Endometrium (tissue), 2 donors: ENCODE data around the gene TOPBP1.
A peak's percentile ranks its signal among the peaks of the same experiment; 100 is the strongest.

Source experiments
- FAIRE-seq: peaks from 2 replicates; lab custom pipeline; 2012; peaks lifted over from hg19 to GRCh38; lab: Jason Lieb, UNC
- donor health status: control.
- donor health status: control.

The TOPBP1 gene

DNA sequence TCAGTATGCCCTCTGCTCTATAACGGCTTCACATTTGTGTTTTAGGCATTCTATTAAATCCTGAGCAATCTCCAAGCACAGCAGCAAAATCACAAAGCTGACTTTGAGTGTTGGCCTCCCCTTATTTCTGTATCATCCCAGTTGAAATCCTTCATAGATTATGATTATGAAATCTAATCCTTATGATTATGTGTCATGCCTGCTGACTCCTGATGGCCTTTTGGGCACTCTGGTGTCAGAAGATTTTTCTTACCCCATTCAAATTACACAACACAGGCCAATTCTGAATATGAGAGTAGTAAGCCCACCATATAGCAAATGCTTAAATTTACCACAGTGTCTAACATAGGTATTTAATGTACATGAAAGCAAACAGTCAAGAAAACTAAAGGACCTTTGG lies 53.9 kb downstream of the TOPBP1 start:
- no peak for FAIRE-seq

DNA sequence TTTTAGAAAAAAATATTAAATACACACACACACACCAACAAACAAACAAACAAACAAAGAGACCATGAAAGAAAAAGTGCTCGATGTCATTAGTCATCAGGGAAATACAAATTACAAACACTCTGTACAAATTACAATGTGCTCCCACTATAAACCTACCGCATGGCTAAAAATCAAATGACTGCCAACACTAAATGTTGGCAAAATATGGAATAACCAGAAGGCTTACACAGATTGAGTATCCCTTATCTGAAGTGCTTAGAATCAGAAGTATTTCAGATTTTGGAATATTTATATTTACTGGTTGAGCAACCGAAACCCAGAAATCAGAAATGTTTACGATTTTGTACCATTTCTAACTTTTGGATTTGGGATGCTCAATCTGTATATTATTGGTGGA lies 54.8 kb downstream of the TOPBP1 start:
- no peak for FAIRE-seq

DNA sequence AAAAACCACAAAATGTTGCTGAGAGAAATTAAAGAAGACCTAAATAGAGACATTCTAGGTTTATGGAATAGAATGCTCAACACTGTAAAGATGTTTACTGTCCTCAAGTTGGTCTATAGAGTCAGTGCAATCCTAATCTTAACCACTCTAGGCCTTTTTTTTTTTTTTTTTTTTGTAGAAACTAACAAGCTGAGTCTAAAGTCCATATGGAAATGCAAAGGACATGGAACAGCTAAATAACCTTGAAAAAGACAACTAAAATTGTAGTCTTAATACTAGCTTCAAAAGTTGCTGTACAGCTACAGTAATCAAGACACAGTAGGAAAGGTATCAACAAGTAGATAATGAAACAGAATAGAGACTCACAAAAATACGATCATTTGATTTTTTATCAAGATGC lies 55.4 kb downstream of the TOPBP1 start:
- FAIRE-seq, result no peak

DNA sequence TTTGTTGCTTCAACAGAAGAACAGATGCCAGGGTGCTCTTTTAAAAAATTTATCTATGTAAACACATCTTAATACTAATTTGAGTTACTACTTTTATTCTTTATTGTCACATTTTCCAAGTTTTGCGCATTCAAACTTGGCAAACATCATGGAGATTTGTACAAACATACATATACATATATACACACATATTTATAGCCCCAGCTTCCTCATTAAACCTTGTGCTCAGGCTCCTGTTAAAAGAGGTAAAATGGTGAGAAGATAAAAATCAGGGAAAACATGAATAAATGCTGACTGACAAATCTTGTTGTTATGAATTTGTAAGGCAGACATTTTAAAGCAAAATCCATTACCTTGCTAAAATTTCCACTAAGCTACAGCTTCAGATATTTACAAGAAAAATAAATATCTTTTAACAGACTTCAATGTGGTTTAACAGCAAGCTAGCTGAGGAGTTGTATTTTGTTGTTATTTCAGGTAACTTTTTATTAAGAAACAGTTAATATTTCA lies 61.1 kb downstream of the TOPBP1 start:
- FAIRE-seq, result no peak

DNA sequence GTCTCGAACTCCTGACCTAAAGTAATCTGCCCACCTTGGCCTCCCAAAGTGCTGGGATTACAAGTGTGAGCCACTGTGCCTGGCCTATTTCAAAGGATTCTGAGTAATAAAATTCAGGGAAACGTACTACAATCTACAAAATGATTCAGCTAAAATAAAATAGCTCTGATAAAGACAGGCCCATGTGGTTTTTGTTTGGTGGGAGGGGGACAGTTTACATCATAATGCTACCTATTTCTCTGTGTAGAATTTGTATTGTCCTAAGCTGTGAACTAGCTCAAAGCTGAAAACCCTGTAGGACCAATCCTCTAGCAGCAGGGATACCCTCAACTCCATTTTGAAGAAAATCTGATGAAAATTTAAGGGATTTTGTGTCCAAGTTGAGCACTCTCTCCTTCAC lies 62.5 kb downstream of the TOPBP1 start:
- no peak for FAIRE-seq

DNA sequence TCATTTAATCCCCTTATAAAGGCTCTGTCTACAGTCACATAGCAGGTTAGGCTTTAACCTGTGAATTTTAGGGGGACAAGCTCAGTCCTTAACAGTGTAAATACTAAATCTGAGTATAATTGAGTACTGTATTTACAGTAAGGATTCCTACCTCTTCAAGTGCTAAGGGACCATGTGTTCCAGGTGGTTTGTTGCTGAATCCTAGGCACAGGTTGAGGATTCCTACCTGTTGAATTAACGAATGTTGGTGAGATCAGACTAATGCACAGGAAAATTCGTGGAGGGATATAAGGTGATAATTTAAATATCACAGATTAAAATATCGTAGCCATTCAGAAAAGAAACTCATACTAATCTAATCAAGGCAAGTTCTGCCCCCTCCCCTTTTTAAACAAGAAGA lies 63.3 kb downstream of the TOPBP1 start:
- no peak for FAIRE-seq

DNA sequence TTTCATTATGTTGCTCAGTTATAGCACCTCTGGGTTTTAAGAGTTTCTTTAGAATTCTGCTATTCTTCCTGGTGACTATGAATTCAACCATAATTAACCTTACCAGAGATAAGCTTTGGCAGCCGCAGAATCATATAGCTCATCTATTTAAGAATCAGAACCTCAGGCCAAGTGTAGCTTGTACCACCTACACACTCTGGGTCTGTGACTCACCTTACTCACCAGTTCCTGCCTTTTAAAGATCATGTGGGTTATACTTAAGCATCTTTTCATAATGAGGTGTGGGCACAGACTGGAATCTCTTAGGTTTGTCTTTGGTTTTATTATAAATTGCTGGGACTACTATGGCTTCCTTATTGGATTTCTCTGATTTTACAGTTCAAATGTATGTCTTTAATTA lies 66.4 kb downstream of the TOPBP1 start:
- no peak for FAIRE-seq

DNA sequence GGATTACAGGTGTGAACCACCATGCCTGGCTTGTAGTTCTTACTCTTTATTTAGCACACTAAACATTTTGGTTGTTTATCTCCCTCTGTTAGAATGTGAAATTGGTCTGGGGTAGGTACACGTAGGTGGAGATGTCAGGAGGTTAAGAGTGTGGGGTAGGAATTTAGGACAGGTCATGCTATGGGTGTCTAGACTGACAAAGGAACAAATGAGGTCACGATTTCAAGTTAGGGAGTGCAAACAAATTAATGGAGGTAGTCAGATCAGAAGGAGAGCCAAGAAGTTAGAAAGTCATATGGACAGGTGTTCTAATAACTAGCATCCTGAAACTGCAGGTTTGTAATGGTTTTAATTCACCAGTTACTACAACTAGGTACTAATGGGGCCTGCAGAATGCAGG lies 68.5 kb downstream of the TOPBP1 start:
- FAIRE-seq, result no peak

DNA sequence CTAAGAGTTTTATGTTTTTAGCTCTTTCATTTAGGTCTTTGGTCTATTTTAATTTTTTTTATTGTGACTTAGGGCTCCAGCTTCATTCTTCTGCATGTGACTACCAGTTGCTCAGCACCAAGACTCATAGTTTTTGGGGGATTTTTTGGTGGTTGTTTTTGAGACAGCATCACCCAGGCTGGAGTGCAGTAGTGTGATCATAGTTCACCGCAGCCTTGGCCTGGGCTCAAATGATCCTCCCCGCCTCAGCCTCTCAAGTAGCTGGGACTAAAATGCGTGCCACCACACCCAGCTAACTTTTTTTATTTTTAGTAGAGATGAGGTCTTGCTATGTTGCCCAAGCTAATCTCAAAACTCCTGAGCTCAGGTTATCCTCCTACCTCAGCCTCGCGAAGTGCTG lies 68.9 kb downstream of the TOPBP1 start:
- FAIRE-seq, result no peak

DNA sequence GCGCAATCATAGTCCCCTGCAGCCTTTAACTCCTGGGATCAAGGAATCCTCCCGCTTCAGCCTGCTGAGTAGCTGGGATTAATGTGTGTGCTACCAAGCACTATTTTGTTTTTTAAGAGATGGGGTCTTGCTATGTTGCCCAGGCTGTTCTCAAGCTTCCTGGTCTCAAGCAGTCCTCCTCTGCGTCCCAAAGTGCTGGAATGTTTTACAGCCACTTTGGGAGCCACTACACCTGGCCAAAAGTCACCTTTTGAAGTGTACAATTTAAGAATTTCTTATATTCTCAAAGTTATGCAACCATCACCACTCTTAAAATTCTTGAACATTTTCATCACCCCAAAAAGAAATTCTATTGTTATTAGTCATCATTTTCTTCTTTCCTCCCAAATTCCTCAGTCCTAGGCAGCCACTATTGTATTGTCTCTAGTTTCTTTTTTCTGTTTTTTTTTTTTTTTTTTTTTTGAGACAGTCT lies 70.4 kb downstream of the TOPBP1 start:
- FAIRE-seq, result no peak

DNA sequence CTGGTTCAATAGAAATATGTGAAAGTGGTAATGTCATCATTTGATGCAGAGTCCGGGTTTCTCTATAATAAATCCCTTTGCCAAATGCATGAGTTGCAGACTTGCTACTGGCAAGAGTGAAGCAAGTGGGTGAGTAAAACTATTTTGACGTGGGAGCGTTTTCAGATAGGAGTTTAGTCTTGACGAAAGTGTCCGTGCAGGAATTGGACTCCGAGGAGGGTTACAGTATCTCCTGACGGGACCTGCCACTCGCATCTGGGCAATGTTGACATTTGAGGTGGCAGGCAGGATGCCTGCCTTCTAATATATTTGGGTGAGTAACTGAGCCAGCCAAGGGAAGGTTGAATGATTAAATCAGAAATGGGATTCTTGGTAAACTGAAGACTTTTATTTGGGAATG lies 72.2 kb downstream of the TOPBP1 start:
- FAIRE-seq, result no peak

DNA sequence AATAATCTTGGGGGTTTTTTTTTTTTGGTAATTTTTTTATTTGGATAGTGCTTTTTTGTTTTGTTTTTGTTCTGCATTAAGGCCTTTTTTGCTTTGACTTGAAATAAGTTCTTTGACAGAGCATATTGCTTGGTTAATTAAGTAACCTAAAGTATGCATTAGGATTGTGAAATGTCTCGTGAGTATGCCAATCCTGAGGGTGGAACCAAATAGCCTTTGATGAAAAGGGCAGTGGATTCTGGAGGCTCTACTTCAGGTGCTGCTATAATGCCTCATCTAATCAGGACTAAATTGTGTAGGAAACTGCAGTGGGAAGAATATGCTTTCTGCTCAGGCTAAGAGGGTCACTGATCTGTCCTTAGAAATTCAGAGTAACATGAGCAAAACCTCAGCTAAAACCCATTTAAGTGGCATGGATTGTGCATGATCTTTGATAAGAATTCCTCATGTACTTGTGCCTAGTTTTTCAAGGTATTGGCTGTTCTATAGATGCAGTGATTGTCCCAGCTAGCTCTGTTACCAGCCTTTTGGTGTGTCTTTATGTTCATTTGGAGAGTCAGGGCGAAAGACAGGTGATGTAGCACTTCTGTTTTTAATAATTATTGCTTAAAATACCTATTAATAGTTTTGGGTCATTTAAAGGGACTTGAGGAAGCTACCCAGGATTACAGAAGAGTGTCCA lies 72.8 kb downstream of the TOPBP1 start:
- no peak for FAIRE-seq

DNA sequence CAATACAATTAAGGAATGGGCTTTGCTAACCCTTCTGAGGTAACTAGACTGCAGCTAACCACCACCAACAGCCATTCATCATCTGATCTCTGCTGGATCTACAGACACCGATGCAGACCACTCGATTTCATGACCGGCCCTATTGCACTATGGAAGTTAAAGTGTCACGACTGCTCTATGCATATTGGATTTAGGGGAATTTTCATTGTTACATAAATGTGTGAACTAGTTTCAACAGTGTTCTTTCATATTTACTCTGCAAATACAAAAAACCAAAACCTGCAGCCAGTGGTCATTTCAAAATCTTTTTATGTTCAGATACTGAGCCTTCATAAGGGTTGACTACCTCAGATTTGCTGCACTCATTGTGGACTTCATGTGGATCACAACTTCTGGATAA lies 73.7 kb downstream of the TOPBP1 start:
- no peak for FAIRE-seq

DNA sequence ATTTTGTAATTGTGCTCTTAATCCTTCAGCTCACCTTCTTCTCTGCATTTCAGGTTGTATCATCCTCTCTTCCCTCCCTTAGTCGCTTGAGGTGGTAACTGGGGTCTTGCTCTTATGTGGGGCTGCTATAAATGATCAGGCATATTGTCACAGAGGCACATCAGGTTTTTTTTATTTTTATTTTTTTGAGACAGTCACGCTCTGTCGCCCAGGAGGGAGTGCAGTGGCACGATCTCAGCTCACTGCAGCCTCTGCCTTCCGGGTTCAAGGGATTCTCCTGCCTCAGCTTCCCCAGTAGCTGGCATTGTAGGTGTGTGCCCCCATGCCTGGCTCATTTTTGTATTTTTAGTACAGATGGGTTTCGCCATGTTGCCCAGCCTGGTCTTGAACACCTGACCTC lies 78.3 kb downstream of the TOPBP1 start:
- FAIRE-seq, result no peak

DNA sequence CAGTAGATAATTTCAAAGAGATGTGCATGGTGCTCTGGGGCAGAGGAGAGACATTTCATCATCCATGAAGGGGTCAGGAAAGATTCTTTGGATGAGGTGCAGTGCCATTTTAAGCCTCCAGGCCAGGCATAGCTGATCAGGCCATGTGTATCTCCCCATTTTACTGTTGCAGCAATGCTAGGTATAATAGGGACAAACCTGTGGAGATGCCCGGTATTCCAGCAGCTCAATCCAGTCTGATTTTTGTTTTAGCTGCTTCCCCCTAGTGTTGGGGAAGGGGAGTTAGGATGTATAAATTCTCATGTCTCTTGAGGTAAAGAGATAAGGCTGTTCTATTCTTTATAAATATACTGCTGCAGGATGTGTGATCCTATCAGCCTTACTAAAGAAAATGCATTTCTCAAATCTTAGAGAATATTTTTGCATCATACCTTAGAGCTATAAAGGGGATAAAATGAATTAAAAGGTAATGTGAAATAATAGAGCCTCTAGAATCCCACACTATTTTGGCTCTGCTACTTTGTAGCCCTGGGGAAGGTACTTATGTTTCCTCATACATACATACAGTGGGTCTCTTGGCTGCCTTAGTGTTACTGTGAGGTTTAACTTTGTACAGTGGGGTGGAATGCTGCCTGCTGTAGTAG lies 83.1 kb downstream of the TOPBP1 start:
- FAIRE-seq, result no peak

DNA sequence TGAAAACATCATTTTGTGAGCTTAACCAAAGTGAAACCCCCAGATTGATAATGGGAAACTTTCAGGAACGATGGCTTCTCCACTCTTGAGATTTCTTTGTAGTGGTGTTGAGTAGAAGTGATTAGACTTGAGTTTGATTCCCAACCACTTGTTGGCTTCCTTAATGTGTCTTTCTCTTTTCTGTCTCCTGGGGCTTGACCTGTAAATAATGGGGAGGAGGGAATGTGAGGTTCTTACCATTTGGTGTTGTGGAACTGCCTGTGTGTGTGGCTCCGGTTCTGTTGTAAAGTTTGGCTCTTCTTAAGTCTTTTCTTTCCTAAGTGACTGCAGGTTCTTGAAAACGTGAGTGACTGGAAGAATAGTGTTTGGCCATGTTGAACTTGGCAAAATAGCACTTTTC lies 85.6 kb downstream of the TOPBP1 start:
- FAIRE-seq, result no peak

DNA sequence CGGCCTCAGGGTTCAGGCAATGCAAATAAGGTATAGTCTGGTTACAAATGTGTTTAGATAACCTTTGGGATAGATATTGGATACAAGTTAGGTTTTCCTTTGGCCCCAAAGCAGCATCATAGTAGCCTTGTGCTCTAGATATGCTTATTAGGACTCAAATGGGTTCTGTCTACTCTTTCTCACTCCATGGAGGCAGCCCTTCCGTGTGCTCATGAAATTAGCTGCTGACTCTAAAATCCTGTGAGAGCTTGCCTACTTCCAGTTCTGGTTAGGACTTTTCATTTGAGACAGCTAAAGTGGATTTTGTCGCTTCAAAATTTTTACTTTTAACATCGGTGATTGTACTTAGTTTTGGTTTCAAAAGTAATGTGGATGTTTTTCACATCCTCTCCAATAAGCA lies 86.7 kb downstream of the TOPBP1 start:
- no peak for FAIRE-seq

DNA sequence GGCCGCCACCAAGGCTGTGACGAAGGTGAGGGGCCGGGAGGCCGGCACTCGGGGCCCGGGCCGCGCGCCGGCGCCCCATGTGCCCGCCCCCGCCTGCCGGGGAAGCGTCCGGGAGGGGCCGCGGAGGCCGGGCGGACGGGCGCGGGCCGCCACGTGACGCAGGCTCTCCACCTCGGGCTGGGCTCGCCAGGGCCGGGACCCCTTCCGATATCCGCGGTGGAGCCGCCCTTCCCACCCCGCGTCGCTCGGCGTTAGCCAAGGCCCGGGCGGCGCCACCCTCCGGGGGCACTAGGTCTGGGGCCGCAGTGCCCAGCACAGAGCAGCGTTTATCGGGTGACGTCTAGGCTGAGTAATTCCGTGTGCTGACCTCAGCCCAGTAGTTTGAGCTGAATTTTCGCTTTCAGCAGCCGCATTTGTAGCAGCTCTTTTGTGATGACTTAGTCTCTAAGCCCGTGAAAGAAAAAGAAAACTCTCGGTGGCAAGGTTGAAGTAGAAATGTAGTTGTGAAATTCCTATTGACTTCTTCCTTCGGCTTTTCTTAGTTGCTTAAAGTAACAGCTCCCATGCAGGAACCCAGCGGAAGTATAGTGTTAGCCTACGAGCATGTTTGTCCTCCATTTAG lies 87.4 kb downstream of the TOPBP1 start:
- FAIRE-seq, result no peak

DNA sequence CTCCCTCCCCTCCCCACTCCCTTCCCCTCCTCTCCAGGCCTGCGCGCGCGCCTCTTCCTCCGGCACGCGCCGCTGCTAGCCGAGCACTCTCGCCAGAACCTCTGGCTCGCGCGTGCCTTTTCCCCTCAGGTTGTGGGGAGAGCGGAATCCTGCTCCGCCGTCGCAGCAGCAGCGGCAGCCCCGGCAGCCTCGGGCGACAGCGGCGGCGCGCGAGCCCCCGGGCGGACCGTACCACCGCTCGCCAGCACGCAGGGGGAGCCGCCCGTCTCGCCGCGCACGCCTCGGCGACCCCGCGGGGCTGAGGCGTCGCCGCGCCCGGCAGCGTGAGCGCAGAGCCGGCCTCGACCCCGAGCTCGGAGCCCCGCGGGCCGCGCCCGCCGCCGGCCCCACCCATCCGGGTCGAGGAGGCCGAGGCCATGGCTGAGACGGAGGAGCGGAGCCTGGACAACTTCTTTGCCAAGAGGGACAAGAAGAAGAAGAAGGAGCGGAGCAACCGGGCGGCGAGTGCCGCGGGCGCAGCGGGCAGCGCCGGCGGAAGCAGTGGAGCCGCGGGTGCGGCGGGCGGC lies 88.0 kb downstream of the TOPBP1 start, which contains the start of gene CDV3:
Gene CDV3 (plus strand): TSS at position 58 of the 566 bp plus-strand sequence. CDS start 359 bp downstream, at position 417.
- no peak for FAIRE-seq

DNA sequence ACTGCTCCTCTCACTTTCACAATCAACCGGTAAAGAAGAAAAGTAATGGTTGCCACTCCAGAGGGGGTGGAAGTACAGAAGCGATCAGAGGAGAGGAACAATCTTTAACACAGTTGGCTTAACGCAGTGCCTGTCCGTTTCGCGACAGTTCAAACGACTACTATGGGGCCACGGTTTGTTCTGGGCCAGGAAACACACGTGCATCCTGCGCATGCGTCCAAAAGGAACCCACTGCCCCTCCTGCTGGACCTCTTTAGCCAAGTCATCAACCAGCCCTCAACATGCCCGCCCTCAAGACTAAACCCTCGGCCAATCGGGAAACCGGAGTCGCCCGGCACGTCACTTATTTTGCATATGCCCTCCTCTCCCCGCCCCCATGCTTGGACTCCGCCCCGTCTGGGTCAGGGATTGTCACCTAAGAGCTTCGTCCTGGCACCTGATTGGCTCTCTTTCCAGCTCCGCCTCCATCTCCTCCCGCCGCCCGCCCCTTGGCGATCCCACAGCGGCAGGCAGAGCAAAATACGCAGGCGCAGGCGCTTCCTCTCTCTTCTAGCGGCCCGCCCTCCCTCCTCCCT lies 88.6 kb downstream of the TOPBP1 start:
- FAIRE-seq, result peak; percentile 99

DNA sequence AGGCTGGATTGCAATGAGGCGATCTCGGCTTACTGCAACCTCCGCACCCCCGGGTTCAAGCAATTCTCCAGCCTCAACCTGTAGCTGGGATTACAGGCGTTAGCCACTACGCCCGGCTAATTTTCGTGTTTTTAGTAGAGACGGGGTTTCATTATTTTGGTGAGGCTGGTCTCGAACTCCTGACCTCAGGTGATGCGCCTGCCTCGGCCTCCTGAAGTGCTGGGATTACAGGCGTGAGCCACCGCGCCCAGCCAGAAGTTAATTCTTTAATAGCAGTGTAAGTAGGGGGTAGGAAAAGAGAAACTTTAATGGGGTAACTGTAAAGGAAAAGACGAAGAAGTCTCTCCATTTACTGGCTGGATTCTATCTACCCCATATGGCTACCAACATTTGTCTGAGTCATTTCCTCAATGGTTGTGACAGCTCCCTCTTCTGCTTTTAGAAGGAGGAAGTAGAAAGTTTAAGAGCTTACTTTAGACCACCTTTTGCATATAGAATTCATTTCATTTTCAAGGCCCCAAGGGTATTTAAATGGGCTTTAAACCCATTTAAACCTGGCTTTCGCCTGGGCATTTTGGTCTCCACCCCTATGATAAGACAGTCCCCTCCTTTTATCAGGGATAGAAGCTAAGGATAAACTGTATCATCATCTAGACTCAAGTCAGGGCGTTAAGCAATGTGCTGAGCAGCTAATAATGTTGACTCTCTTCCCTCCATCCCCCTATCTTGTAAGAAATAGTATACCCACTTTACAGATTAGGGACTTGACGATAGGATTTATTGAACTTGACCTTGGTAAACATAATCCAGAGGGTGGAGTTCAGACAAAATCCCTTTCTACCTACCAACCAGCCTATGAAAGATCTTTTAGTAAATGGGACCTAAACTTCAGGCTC lies 89.3 kb downstream of the TOPBP1 start:
- FAIRE-seq, result no peak

DNA sequence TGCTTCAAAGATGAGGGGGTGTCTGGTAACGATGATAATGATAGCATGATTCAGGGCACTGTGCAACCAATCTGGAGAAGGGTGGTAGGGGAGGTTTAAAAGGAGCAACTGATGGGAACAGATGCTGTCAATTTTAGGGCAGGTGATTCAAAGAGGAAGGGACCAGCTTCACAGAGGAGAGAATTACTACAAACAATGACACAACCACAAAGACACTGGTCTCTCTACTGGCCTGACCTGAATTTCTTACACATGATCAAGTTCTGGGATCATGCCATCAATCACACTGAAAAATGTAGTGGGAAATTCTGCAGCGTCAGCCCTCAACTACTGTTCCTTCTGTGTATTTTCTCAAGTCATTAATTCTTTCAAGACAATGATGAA lies 90.8 kb downstream of the TOPBP1 start:
- FAIRE-seq, result no peak
